ENCODE data around the gene ZNF213.

DNA sequence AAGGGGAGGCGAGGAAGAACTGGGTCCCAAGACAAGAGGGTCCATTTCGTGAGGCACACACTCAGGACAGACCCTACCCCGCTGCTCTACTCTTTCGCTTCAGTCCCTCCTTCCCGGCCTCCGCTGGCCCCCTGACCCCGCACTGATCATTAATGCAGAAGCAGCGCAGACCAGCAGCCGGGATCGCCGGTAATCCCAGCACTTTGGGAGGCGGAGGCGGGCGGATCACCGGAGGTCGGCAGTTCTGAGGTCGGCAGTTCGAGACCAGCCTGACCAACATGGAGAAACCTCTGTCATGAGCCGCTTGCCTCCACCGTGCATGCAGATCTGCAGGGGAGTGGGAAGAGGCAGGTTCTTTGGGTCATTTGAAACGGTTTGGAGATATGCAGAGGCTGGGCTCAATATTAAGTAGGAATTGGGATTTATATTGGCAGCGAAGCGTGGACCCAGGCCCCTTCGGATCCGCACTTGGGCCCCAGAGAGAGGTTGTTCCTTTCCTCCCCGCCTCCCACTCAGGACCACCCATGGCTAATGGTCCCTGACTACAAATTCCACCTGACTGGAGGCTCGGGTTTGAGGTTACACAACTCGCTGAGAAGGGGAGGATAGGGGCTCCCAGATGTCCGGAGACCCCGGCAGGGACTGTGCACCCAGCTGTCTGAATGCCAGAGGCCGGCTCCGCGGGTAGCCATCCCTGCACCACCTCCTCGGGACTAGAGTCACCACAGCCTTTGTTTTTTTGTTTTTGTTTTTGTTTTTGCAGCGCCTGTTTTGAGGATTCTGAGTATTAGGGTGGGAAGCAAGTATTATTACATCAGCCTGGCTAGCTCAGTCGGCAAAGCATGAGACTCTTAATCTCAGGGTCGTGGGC lies 29.5 kb downstream of the ZNF213 start:
- TF ChIP-seq CTCF (conservative IDR thresholded peaks at IDR 0.05 in 1 of 2, IDR thresholded peaks at IDR 0.05 in 1 of 2; ENCODE audit: low read depth in 1 of 2, low read length in 2 of 2) = no peak
- no peak for TF ChIP-seq EZH2 (IDR thresholded peaks at IDR 0.05; ENCODE audit: low read length, missing control alignments)
